H1 (cell line): ENCODE data around the gene PHLDA1. TPM values are rescaled to one million over a fixed set of nuclear protein-coding genes. Genes with fewer than 3 reads are reported as not detected.
A peak's percentile ranks its signal among the peaks of the same experiment; 100 is the strongest.

ENCODE experiments used
- CTCF ChIA-PET: fragments of 300-600 bp; sonication (Branson Sonifier 250); formaldehyde crosslinking; loops from one replicate; lab custom pipeline; 2021; ENCODE audit not compliant: partially characterized antibody; lab: Charles Lee
- POLR2A ChIA-PET: fragments of 300-600 bp; sonication (Branson Sonifier 250); formaldehyde crosslinking; loops from one replicate; lab custom pipeline; 2021; ENCODE audit warnings: inconsistent platforms; ENCODE audit not compliant: partially characterized antibody; lab: Charles Lee
- DNase-seq, 2 experiments: peaks; one replicate each; pipeline versions ENCODE4 v3.0.0 to v3.0.0-alpha.2; 2010 to 2022; ENCODE audit warnings: low spot score in 2 of 2, low read depth in 1 of 2, mixed read lengths in 1 of 2
- FAIRE-seq: peaks from 2 replicates; lab custom pipeline; 2011; peaks lifted over from hg19 to GRCh38; lab: Jason Lieb, UNC
- H2AFZ ChIP-seq: 2 replicates; pipeline ENCODE4 v1.8.1; 2012; ENCODE audit warnings: low read length, inconsistent platforms
- H2AK5ac ChIP-seq: 2 replicates; pipeline ENCODE4 v1.6.1; 2013; ENCODE audit warnings: low read depth, low read length
- H2BK120ac ChIP-seq: replicated peaks from 2 replicates; pipeline ENCODE3; 2013; ENCODE audit warnings: low read depth, low read length, inconsistent platforms
- H2BK12ac ChIP-seq: 2 replicates; pipeline ENCODE4 v1.6.1; 2013; ENCODE audit warnings: low read depth, low read length
- H2BK15ac ChIP-seq: 2 replicates; pipeline ENCODE4 v1.6.1; 2013; ENCODE audit warnings: low read length
- H2BK20ac ChIP-seq: 2 replicates; pipeline ENCODE4 v1.6.1; 2013; ENCODE audit warnings: low read length
- H2BK5ac ChIP-seq: 2 replicates; pipeline ENCODE4 v1.6.1; 2013; ENCODE audit warnings: low read depth, low read length
- H3K14ac ChIP-seq: 2 replicates; pipeline ENCODE4 v1.6.1; 2013; ENCODE audit warnings: inconsistent platforms; ENCODE audit not compliant: insufficient read length
- H3K18ac ChIP-seq: 2 replicates; pipeline ENCODE4 v1.6.1; 2013; ENCODE audit warnings: low read length; ENCODE audit errors: extremely low read depth
- H3K23ac ChIP-seq: 2 replicates; pipeline ENCODE4 v1.6.1; 2013; ENCODE audit warnings: inconsistent platforms; ENCODE audit not compliant: insufficient read length
- H3K23me2 ChIP-seq: 2 replicates; pipeline ENCODE4 v1.6.1; 2013; ENCODE audit warnings: low read depth, low read length
- H3K27ac ChIP-seq: 2 replicates; pipeline ENCODE4 v1.6.1; 2011; ENCODE audit warnings: low read depth, low read length, inconsistent platforms
- H3K27me3 ChIP-seq, 4 experiments: replicated peaks in 1 of 4; 1 replicate in 1 of 4; 2 replicates in 3 of 4; pipeline versions ENCODE4 v1.6.1 to v1.8.1; 2011 to 2013; ENCODE audit warnings: low read length in 3 of 4, mild to moderate bottlenecking in 3 of 4, inconsistent platforms in 2 of 4, mixed read lengths in 2 of 4, moderate library complexity in 1 of 4; ENCODE audit not compliant: control insufficient read depth in 3 of 4, insufficient read depth in 3 of 4; ENCODE audit errors: extremely low read depth in 1 of 4
- H3K36me3 ChIP-seq, 4 experiments: 2 replicates each; pipeline versions ENCODE4 v1.6.1 to v1.8.1; 2011 to 2013; ENCODE audit warnings: mild to moderate bottlenecking in 4 of 4, low read length in 3 of 4, moderate library complexity in 2 of 4, control low read depth in 1 of 4, inconsistent platforms in 1 of 4; ENCODE audit not compliant: insufficient read depth in 4 of 4, control insufficient read depth in 2 of 4
- H3K4ac ChIP-seq: replicated peaks from 2 replicates; pipeline ENCODE3; 2013; ENCODE audit warnings: low read length, low read depth, mixed read lengths, inconsistent platforms; ENCODE audit not compliant: insufficient read length
- H3K4me1 ChIP-seq, 4 experiments: replicated peaks in 1 of 4; 1 replicate in 1 of 4; 2 replicates in 3 of 4; pipeline versions ENCODE4 v1.6.1 to v1.8.1; 2011 to 2013; ENCODE audit warnings: low read length in 3 of 4, inconsistent platforms in 2 of 4, mixed read lengths in 1 of 4; ENCODE audit not compliant: insufficient read depth in 4 of 4, control insufficient read depth in 3 of 4
- H3K4me2 ChIP-seq, 2 experiments: 2 replicates each; pipeline versions ENCODE4 v1.6.1 to v1.8.1; 2011 to 2013; ENCODE audit warnings: low read depth in 2 of 2, low read length in 2 of 2, control low read depth in 1 of 2, inconsistent platforms in 1 of 2, mild to moderate bottlenecking in 1 of 2; ENCODE audit not compliant: insufficient read depth in 1 of 2
- H3K4me3 ChIP-seq, 4 experiments: fragments of 200-600, 300-600 bp in 1 of 4; sonication (generic), shearing (Covaris generic), sonication (Bioruptor Twin) in 1 of 4; 2 replicates each; pipeline versions ENCODE4 v1.5.1 to v1.8.1; 2011 to 2016; ENCODE audit warnings: low read length in 4 of 4, low read depth in 3 of 4, control low read depth in 2 of 4, inconsistent platforms in 2 of 4, mild to moderate bottlenecking in 2 of 4, mixed read lengths in 1 of 4, moderate library complexity in 1 of 4; ENCODE audit not compliant: insufficient read depth in 2 of 4; ENCODE audit errors: extremely low read depth in 1 of 4
- H3K56ac ChIP-seq: replicated peaks from 2 replicates; pipeline ENCODE3; 2013; ENCODE audit warnings: low read depth, mild to moderate bottlenecking, mixed read lengths, low read length, inconsistent platforms; ENCODE audit not compliant: insufficient read length
- H3K79me1 ChIP-seq: 2 replicates; pipeline ENCODE4 v1.6.1; 2013; ENCODE audit warnings: low read depth, low read length, control low read depth
- H3K79me2 ChIP-seq, 2 experiments: 2 replicates each; pipeline versions ENCODE4 v1.6.1 to v1.8.1; 2012 to 2013; ENCODE audit warnings: low read length in 2 of 2, mild to moderate bottlenecking in 2 of 2, inconsistent platforms in 1 of 2; ENCODE audit not compliant: insufficient read depth in 2 of 2, control insufficient read depth in 1 of 2
- H3K9ac ChIP-seq, 4 experiments: replicated peaks in 1 of 4; 1 replicate in 1 of 4; 2 replicates in 3 of 4; pipeline versions ENCODE4 v1.6.1 to v1.8.1; 2011 to 2013; ENCODE audit warnings: low read depth in 3 of 4, low read length in 3 of 4, control low read depth in 2 of 4, mild to moderate bottlenecking in 2 of 4, moderate library complexity in 2 of 4, inconsistent platforms in 1 of 4; ENCODE audit errors: extremely low read depth in 1 of 4
- H3K9me3 ChIP-seq, 2 experiments: 2 replicates each; pipeline versions ENCODE4 v1.6.1 to v1.8.1; 2012 to 2013; ENCODE audit warnings: mild to moderate bottlenecking in 2 of 2, moderate library complexity in 2 of 2, control low read depth in 1 of 2, inconsistent platforms in 1 of 2, low read depth in 1 of 2, low read length in 1 of 2, mixed read lengths in 1 of 2; ENCODE audit not compliant: insufficient read depth in 2 of 2
- H4K20me1 ChIP-seq, 2 experiments: replicated peaks in 1 of 2; 2 replicates each; pipeline versions ENCODE3 to v1.8.1; 2011 to 2013; ENCODE audit warnings: inconsistent platforms in 2 of 2, low read length in 2 of 2, mild to moderate bottlenecking in 1 of 2; ENCODE audit not compliant: insufficient read depth in 2 of 2, control insufficient read depth in 1 of 2
- H4K5ac ChIP-seq: 2 replicates; pipeline ENCODE4 v1.6.1; 2013; ENCODE audit warnings: low read length, low read depth, mixed read lengths, inconsistent platforms; ENCODE audit not compliant: insufficient read length
- H4K8ac ChIP-seq: 2 replicates; pipeline ENCODE4 v1.8.0; 2013; ENCODE audit warnings: mild to moderate bottlenecking, moderate library complexity, low read length, inconsistent platforms; ENCODE audit not compliant: insufficient read depth; ENCODE audit errors: extremely low read depth
- H4K91ac ChIP-seq: replicated peaks from 2 replicates; pipeline ENCODE3; 2013; ENCODE audit warnings: low read length, mixed read lengths, inconsistent platforms; ENCODE audit not compliant: insufficient read length
- CHD1 ChIP-seq: IDR thresholded peaks from 2 replicates; pipeline ENCODE4 v1.6.1; 2012; ENCODE audit warnings: low read depth, low read length, improper control_type of control experiment
- CHD2 ChIP-seq: IDR thresholded peaks from 2 replicates; pipeline ENCODE4 v1.6.1; 2012; ENCODE audit warnings: low read length, improper control_type of control experiment
- GABPA ChIP-seq: IDR thresholded peaks from 2 replicates; pipeline ENCODE4 v1.6.1; 2011; ENCODE audit warnings: mild to moderate bottlenecking, low read length, moderate library complexity, borderline replicate concordance; ENCODE audit not compliant: insufficient read depth
- KDM1A ChIP-seq: fragments of 200-600, 300-600 bp; sonication (generic); IDR thresholded peaks from 2 replicates; pipeline ENCODE4 v1.7.1; 2016; ENCODE audit warnings: mild to moderate bottlenecking, low read length, borderline replicate concordance
- POU5F1 ChIP-seq: IDR thresholded peaks from 2 replicates; pipeline ENCODE4 v1.6.1; 2011; ENCODE audit warnings: low read depth, mild to moderate bottlenecking, low read length, moderate library complexity
- SP2 ChIP-seq: IDR thresholded peaks from 2 replicates; pipeline ENCODE4 v1.6.1; 2012; ENCODE audit warnings: mild to moderate bottlenecking, low read length, inconsistent platforms
- SP4 ChIP-seq: IDR thresholded peaks from 2 replicates; pipeline ENCODE4 v1.6.1; 2012; ENCODE audit warnings: low read length, inconsistent platforms
- TAF1 ChIP-seq: IDR thresholded peaks from 2 replicates; pipeline ENCODE4 v1.6.1; 2011; ENCODE audit warnings: mild to moderate bottlenecking, low read depth, low read length
- TAF7 ChIP-seq: optimal IDR thresholded peaks from 2 replicates; pipeline ENCODE3; 2011; ENCODE audit warnings: low read depth, mild to moderate bottlenecking, inconsistent platforms, low read length, moderate library complexity, borderline replicate concordance
- TBP ChIP-seq: IDR thresholded peaks from 2 replicates; pipeline ENCODE4 v1.6.1; 2011; ENCODE audit warnings: low read depth, low read length, improper control_type of control experiment
- WGBS, 2 experiments: shearing (Covaris generic) in 1 of 2; methylation state at CpG; one replicate each; pipeline versions ENCODE4 v1.1.6 to v1.1.7; 2013 to 2015; ENCODE audit warnings: low lambda C conversion rate in 2 of 2, mixed read lengths in 2 of 2, inconsistent platforms in 1 of 2, low coverage in 1 of 2, missing lambda C conversion rate in 1 of 2; ENCODE audit not compliant: insufficient replicate concordance in 2 of 2, insufficient coverage in 1 of 2, insufficient read length in 1 of 2; ENCODE audit errors: extremely low coverage in 1 of 2, missing lambda C conversion rate in 1 of 2; 5-methylcytosine and 5-hydroxymethylcytosine counted together
- polyA plus RNA-seq, 7 experiments: library from polyadenylated mRNA; depleted of rRNA in 3 of 7; stranded (reverse) in 5 of 7; unstranded in 2 of 7; fragments of >200 nt in 5 of 7; fragments of 200-250 nt in 2 of 7; gene quantifications; 1 replicate in 5 of 7; 2 replicates in 1 of 7; 4 replicates in 1 of 7; pipeline versions ENCODE4 v1.2.1 to v1.2.3, GENCODE V29; 2011 to 2013; ENCODE audit warnings: missing spikeins in 2 of 7, mixed read lengths in 2 of 7
- total RNA-seq: library from RNA; stranded (reverse); fragmentation: NEBNext Ultra II Directional; extraction: Animal tissue kit (Norgen Biotek cat#: 25700); gene quantifications from 2 replicates; pipeline ENCODE4 v1.2.1, GENCODE V29; 2021

The PHLDA1 gene
- total and polyA plus RNA-seq, 2 of the 8 experiments (the other 6 are each of a cell fraction or from before 2014, with no cell fraction given): 18.9 to 19.4 TPM

DNA sequence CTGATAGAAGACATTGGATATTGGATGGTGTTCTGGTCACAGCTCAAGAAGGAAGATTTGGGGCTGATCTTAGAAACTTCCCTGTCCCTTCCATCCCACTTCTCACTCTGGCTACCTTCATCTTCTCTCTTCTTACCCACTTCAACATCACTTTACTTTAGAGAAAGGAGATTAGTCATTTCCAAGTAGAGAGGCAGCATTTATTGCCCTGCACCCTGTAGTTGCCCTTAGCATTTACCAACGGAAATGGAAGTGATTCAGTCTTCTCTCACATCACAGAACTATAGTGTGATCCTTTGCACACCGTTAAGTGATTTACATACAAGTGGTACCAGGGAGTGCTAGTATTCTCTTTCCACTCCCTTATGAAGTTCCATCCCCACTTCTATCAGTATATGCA is 52.4 kb downstream of the PHLDA1 start:
- ChIA-PET CTCF (interaction anchor here (0.8 to 1.0 kb wide), 2 partner anchors 55 to 1427 kb away, joined by 3 to 5 read pairs; no protein-coding TSS in a partner anchor), POLR2A (no interaction called here)
- Histone ChIP-seq H3K4me2 (no peak overlapping the region), H3K79me1 (no peaks in the 10 kb centered on the region), H3K9ac (no peak overlapping the region), H4K20me1 (no peaks in the 10 kb centered on the region), H2BK15ac (no peak overlapping the region), H3K18ac (no peak overlapping the region), H3K56ac (no peak overlapping the region), H2BK20ac (no peak overlapping the region), H3K27ac (no peak overlapping the region), H3K23ac (no peak overlapping the region), H3K4ac (no peak overlapping the region), H3K27me3 (no peaks in the 10 kb centered on the region), H3K4me1 (peaks cover 5 to 13% (median 10%) of the 10 kb centered on the region in 4 experiments; a peak in 6 of 7 replicates), H4K8ac (no peak overlapping the region), H2BK120ac (no peak overlapping the region), H3K79me2 (no peaks in the 10 kb centered on the region), H3K9me3 (no peaks in the 10 kb centered on the region), H3K4me3 (no peak overlapping the region), H2AFZ (0 out of 2 replicates have a peak overlapping the region, but pooled peaks have one; percentile 6), H2AK5ac (no peak overlapping the region), H4K5ac (no peak overlapping the region), H4K91ac (no peak overlapping the region), H2BK5ac (no peak overlapping the region), H3K14ac (no peak overlapping the region), H3K23me2 (no peaks in the 10 kb centered on the region), H2BK12ac (0 out of 2 replicates have a peak overlapping the region, but pooled peaks have one; percentile 86), H3K36me3 (no peaks in the 10 kb centered on the region)
- FAIRE-seq: no peak
- DNase-seq: no peak
- WGBS, 2 experiments: 82% methylated on average over 2 of the region's 2 CpGs; no CpG with 5 or more reads in 1 of the 2 experiments
- TF ChIP-seq CHD1 (no peak), SP4 (no peak), SP2 (no peak), TBP (no peak), TAF1 (no peak), CHD2 (no peak), TAF7 (no peak), KDM1A (no peak), GABPA (no peak), POU5F1 (no peak)
